SK-N-SH (cell line): ENCODE measurements around the gene GRIK1.

Experiments used
- EZH2phosphoT487 ChIP-seq: fragments of 200-600 bp; sonication (generic); IDR thresholded peaks from 2 replicates; pipeline ENCODE4 v1.6.1; 2017; ENCODE audit warnings: low read depth, mixed run types, mild to moderate bottlenecking, antibody characterized with exemption, moderate library complexity, borderline replicate concordance
- FOXM1 ChIP-seq: IDR thresholded peaks from 2 replicates; pipeline ENCODE4 v1.4.0; 2012; ENCODE audit warnings: low read depth, mild to moderate bottlenecking
- JUND ChIP-seq: IDR thresholded peaks from 2 replicates; pipeline ENCODE4 v1.4.0; 2012
- MXI1 ChIP-seq: IDR thresholded peaks from 2 replicates; pipeline ENCODE4 v1.6.1; 2012; ENCODE audit warnings: mild to moderate bottlenecking, low read depth, low read length, improper control_type of control experiment
- POLR2AphosphoS5 ChIP-seq: IDR thresholded peaks from 2 replicates; pipeline ENCODE4 v1.6.1; 2012; ENCODE audit warnings: low read depth, low read length
- TF ChIP-seq, protein P1 (sequence below): fragments of 200-600 bp; sonication (generic); IDR thresholded peaks from 2 replicates; pipeline ENCODE4 v1.6.1; 2017; ENCODE audit warnings: antibody characterized with exemption, mild to moderate bottlenecking, moderate library complexity
- TF ChIP-seq, protein P2 (sequence below): IDR thresholded peaks from 2 replicates; pipeline ENCODE4 v1.4.0; 2012; ENCODE audit warnings: low read depth
- TF ChIP-seq, protein P3 (sequence below): fragments of 150-350 bp; IDR thresholded peaks from 2 replicates; pipeline ENCODE4 v1.6.1; 2017; ENCODE audit warnings: antibody characterized with exemption, low read length, low read depth, borderline replicate concordance

DNA sequence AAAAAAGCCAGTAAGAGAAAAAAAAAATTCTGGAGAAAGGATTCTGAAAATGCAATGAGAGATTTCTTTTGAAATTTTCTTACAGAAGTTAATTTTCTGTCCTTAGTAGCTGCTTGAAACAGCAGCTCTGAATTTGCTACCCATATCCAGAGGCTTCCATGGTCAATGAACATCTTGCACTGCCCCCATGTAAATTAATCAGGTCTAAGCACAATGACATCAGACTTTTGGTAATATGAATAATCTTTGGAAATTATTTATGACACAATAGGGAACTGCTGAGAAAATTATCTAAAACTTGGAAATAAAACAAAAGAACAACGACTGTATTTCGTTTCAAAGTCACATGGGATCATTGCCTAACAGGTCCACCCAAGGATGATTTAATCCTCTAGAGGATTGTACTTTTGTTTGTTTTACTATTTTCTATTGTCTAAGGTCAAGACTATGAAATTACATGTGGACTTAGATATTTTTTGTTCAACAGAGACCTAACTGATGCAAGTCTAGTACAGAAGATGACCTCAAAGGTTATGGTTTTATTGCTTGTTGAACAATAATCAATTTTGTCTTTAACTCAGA, 328.9 kb downstream of the GRIK1 start:
- no peak for TF ChIP-seq MXI1
- TF ChIP-seq, protein P1, sequence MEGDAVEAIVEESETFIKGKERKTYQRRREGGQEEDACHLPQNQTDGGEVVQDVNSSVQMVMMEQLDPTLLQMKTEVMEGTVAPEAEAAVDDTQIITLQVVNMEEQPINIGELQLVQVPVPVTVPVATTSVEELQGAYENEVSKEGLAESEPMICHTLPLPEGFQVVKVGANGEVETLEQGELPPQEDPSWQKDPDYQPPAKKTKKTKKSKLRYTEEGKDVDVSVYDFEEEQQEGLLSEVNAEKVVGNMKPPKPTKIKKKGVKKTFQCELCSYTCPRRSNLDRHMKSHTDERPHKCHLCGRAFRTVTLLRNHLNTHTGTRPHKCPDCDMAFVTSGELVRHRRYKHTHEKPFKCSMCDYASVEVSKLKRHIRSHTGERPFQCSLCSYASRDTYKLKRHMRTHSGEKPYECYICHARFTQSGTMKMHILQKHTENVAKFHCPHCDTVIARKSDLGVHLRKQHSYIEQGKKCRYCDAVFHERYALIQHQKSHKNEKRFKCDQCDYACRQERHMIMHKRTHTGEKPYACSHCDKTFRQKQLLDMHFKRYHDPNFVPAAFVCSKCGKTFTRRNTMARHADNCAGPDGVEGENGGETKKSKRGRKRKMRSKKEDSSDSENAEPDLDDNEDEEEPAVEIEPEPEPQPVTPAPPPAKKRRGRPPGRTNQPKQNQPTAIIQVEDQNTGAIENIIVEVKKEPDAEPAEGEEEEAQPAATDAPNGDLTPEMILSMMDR = no peak
- no peak for TF ChIP-seq POLR2AphosphoS5
- no peak for TF ChIP-seq EZH2phosphoT487
- TF ChIP-seq, protein P2, sequence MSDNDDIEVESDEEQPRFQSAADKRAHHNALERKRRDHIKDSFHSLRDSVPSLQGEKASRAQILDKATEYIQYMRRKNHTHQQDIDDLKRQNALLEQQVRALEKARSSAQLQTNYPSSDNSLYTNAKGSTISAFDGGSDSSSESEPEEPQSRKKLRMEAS = no peak
- no peak for TF ChIP-seq FOXM1
- TF ChIP-seq, protein P3, sequence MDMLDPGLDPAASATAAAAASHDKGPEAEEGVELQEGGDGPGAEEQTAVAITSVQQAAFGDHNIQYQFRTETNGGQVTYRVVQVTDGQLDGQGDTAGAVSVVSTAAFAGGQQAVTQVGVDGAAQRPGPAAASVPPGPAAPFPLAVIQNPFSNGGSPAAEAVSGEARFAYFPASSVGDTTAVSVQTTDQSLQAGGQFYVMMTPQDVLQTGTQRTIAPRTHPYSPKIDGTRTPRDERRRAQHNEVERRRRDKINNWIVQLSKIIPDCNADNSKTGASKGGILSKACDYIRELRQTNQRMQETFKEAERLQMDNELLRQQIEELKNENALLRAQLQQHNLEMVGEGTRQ = no peak
- no peak for TF ChIP-seq JUND
